ENCODE results near the gene GJA10.

The GJA10 gene

GRCh38 chr6:89866024-89866678 lies 28.1 kb upstream of the GJA10 start:
- no peak for TF ChIP-seq CTCF (IDR thresholded peaks at IDR 0.05; ENCODE audit: low read depth, low read length)
- H3K4me3 ChIP-seq (ENCODE audit: low read depth, low read length), result no peak overlapping the region
- DNase-seq (ENCODE audit: low read depth, low spot score), result no peak
- in situ Hi-C loops (cut with HindIII; ENCODE audit: low sequenced_read_pairs), result no loop called here

- no peak for TF ChIP-seq CTCF (IDR thresholded peaks at IDR 0.05; ENCODE audit: low read depth, low read length)
- in situ Hi-C loops (cut with HindIII; ENCODE audit: low sequenced_read_pairs), result no loop called here
- DNase-seq (ENCODE audit: low read depth, low spot score), result no peak
Observed at GRCh38 chr6:89873721-89874120, 20.5 kb upstream of the GJA10 start.

GRCh38 chr6:89874438-89874837 lies 19.8 kb upstream of the GJA10 start:
- in situ Hi-C loops (cut with HindIII; ENCODE audit: low sequenced_read_pairs), result no loop called here
- no peak overlapping the region for H3K4me3 ChIP-seq (ENCODE audit: low read depth, low read length)
- no peak for DNase-seq (ENCODE audit: low read depth, low spot score)
- no peak for TF ChIP-seq CTCF (IDR thresholded peaks at IDR 0.05; ENCODE audit: low read depth, low read length)

More at GRCh38 chr6:89873721-89874120, 20.5 kb upstream of the GJA10 start:
- no peak overlapping the region for H3K4me3 ChIP-seq (ENCODE audit: low read depth, low read length)

GRCh38 chr6:89886378-89887120 lies 7.7 kb upstream of the GJA10 start:
- DNase-seq (ENCODE audit: low read depth, low spot score), result no peak
- no peak overlapping the region for H3K4me3 ChIP-seq (ENCODE audit: low read depth, low read length)
- no peak for TF ChIP-seq CTCF (IDR thresholded peaks at IDR 0.05; ENCODE audit: low read depth, low read length)
- in situ Hi-C loops (cut with HindIII; ENCODE audit: low sequenced_read_pairs), result no loop called here

- in situ Hi-C loops (cut with HindIII; ENCODE audit: low sequenced_read_pairs), result no loop called here
- no peak for DNase-seq (ENCODE audit: low read depth, low spot score)
- H3K4me3 ChIP-seq (ENCODE audit: low read depth, low read length), result no peak overlapping the region
- no peak for TF ChIP-seq CTCF (IDR thresholded peaks at IDR 0.05; ENCODE audit: low read depth, low read length)
Observed at GRCh38 chr6:89887452-89888137, 6.7 kb upstream of the GJA10 start.

GRCh38 chr6:89888138-89888514 lies 6.1 kb upstream of the GJA10 start:
- in situ Hi-C loops (cut with HindIII; ENCODE audit: low sequenced_read_pairs), result no loop called here
- no peak for TF ChIP-seq CTCF (IDR thresholded peaks at IDR 0.05; ENCODE audit: low read depth, low read length)
- no peak for DNase-seq (ENCODE audit: low read depth, low spot score)
- no peak overlapping the region for H3K4me3 ChIP-seq (ENCODE audit: low read depth, low read length)
